ENCODE results near the gene ARL15. TPM values are rescaled to one million over a fixed set of nuclear protein-coding genes. Genes with fewer than 3 reads are reported as not detected.

ARL15 gene
- total RNA-seq, 1 experiment from 2014 or later = 6.9 TPM

- Histone ChIP-seq H3K27ac (ENCODE audit: low read length) (no peak overlapping the region), H2AFZ (ENCODE audit: low read length) (no peak overlapping the region), H3K4me2 (ENCODE audit: low read length) (no peak overlapping the region), H3K9ac (ENCODE audit: low read length) (no peak overlapping the region), H3K36me3 (ENCODE audit: low read depth, low read length) (no peaks in the 10 kb centered on the region), H3F3A (ENCODE audit: low read length, unreplicated experiment) (no peaks in the 10 kb centered on the region), H3K9me3 (ENCODE audit: low read length) (no peaks in the 10 kb centered on the region), H3K79me2 (ENCODE audit: low read length) (no peaks in the 10 kb centered on the region), H3K4me3 (ENCODE audit: low read length) (no peak overlapping the region), H3K27me3 (ENCODE audit: low read length) (no peaks in the 10 kb centered on the region), H3K4me1 (ENCODE audit: insufficient read depth, low read length) (no peaks in the 10 kb centered on the region), H3K9me2 (replicated peaks; ENCODE audit: low read length) (no peaks in the 10 kb centered on the region), H4K20me1 (ENCODE audit: low read length) (no peaks in the 10 kb centered on the region)
- no peak for TF ChIP-seq EZH2 (IDR thresholded peaks at IDR 0.05; ENCODE audit: low read length, unreplicated experiment)
- no peak for TF ChIP-seq CTCF (conservative IDR thresholded peaks at IDR 0.05; ENCODE audit: low read depth, low read length)
- TF ChIP-seq EZH2phosphoT487 (IDR thresholded peaks at IDR 0.05; ENCODE audit: borderline replicate concordance, low read length) = no peak
- no peak for ATAC-seq
- ChIA-PET CTCF (no interaction called here), POLR2A (ENCODE audit: unreplicated experiment) (no interaction called here)
- intact Hi-C loops (cut with micrococcal nuclease) = no loop called here
- BruUV-seq (replicated peaks) = no TSS peak
- DNase-seq = no peak
Measured at GRCh38 chr5:54285686-54286085, 24.7 kb downstream of the ARL15 start.

GRCh38 chr5:54284586-54284985, 25.8 kb downstream of the ARL15 start:
- intact Hi-C loops (cut with micrococcal nuclease) = no loop called here
- Histone ChIP-seq H3K4me1 (ENCODE audit: insufficient read depth, low read length) (no peaks in the 10 kb centered on the region), H3K27me3 (ENCODE audit: low read length) (no peaks in the 10 kb centered on the region), H3K36me3 (ENCODE audit: low read depth, low read length) (no peaks in the 10 kb centered on the region), H3K4me3 (ENCODE audit: low read length) (no peak overlapping the region), H3F3A (ENCODE audit: low read length, unreplicated experiment) (no peaks in the 10 kb centered on the region), H2AFZ (ENCODE audit: low read length) (no peak overlapping the region), H3K9me3 (ENCODE audit: low read length) (no peaks in the 10 kb centered on the region), H4K20me1 (ENCODE audit: low read length) (no peaks in the 10 kb centered on the region), H3K79me2 (ENCODE audit: low read length) (no peaks in the 10 kb centered on the region), H3K9me2 (replicated peaks; ENCODE audit: low read length) (no peaks in the 10 kb centered on the region), H3K9ac (ENCODE audit: low read length) (no peak overlapping the region), H3K4me2 (ENCODE audit: low read length) (no peak overlapping the region), H3K27ac (ENCODE audit: low read length) (no peak overlapping the region)
- DNase-seq (no peak), ATAC-seq (no peak)
- no peak for TF ChIP-seq EZH2 (IDR thresholded peaks at IDR 0.05; ENCODE audit: low read length, unreplicated experiment)
- no peak for TF ChIP-seq CTCF (conservative IDR thresholded peaks at IDR 0.05; ENCODE audit: low read depth, low read length)
- TF ChIP-seq EZH2phosphoT487 (IDR thresholded peaks at IDR 0.05; ENCODE audit: borderline replicate concordance, low read length) = no peak
- ChIA-PET CTCF (no interaction called here), POLR2A (ENCODE audit: unreplicated experiment) (no interaction called here)
- no TSS peak for BruUV-seq (replicated peaks)

- no TSS peak for BruUV-seq (replicated peaks)
- ATAC-seq = no peak
- H2AFZ ChIP-seq (ENCODE audit: low read length) = no peak overlapping the region
- H3K9me3 ChIP-seq (ENCODE audit: low read length) = no peaks in the 10 kb centered on the region
- H3K79me2 ChIP-seq (ENCODE audit: low read length) = no peaks in the 10 kb centered on the region
- ChIA-PET POLR2A (ENCODE audit: unreplicated experiment) (no interaction called here), CTCF (interaction anchor here (0.6 kb wide), 1 partner anchor 49 kb away, joined by 3 read pairs; no protein-coding TSS in a partner anchor)
- H3K4me1 ChIP-seq (ENCODE audit: insufficient read depth, low read length) = no peaks in the 10 kb centered on the region
- H3K9ac ChIP-seq (ENCODE audit: low read length) = no peak overlapping the region
- no peaks in the 10 kb centered on the region for H3K9me2 ChIP-seq (replicated peaks; ENCODE audit: low read length)
- no peak overlapping the region for H3K4me3 ChIP-seq (ENCODE audit: low read length)
- no peak for DNase-seq
- H3F3A ChIP-seq (ENCODE audit: low read length, unreplicated experiment) = no peaks in the 10 kb centered on the region
- H3K27ac ChIP-seq (ENCODE audit: low read length) = no peak overlapping the region
- no peaks in the 10 kb centered on the region for H3K36me3 ChIP-seq (ENCODE audit: low read depth, low read length)
- TF ChIP-seq EZH2 (IDR thresholded peaks at IDR 0.05; ENCODE audit: low read length, unreplicated experiment) = no peak
- no peak for TF ChIP-seq CTCF (conservative IDR thresholded peaks at IDR 0.05; ENCODE audit: low read depth, low read length)
- no peak for TF ChIP-seq EZH2phosphoT487 (IDR thresholded peaks at IDR 0.05; ENCODE audit: borderline replicate concordance, low read length)
- no peaks in the 10 kb centered on the region for H3K27me3 ChIP-seq (ENCODE audit: low read length)
- intact Hi-C loops (cut with micrococcal nuclease) = no loop called here
- H4K20me1 ChIP-seq (ENCODE audit: low read length) = no peaks in the 10 kb centered on the region
- H3K4me2 ChIP-seq (ENCODE audit: low read length) = no peak overlapping the region
Measured at GRCh38 chr5:54282876-54283275, 27.5 kb downstream of the ARL15 start.

All from PC-3 (cell line).